WTC11 (cell line): ENCODE data around the gene MAP4K3. TPM values are rescaled to one million over a fixed set of nuclear protein-coding genes. Genes with fewer than 3 reads are reported as not detected.

Experiments used
- ATAC-seq: fragments of 200-7000 bp; cut with Tn5 transposase; 2 replicates; pipeline ENCODE4 v1.10.0; 2021; ENCODE audit warnings: mild to moderate bottlenecking, moderate library complexity
- CTCF ChIA-PET: fragments of 300-600 bp; sonication (Branson Sonifier 250); formaldehyde crosslinking; loops from one replicate; lab custom pipeline; 2021; ENCODE audit warnings: antibody characterized with exemption; lab: Charles Lee
- POLR2A ChIA-PET: fragments of 350-600 bp; sonication (Branson Sonifier 250); formaldehyde crosslinking; loops from one replicate; lab custom pipeline; 2021; ENCODE audit warnings: antibody characterized with exemption; lab: Charles Lee
- DNase-seq: peaks from one replicate; pipeline ENCODE4 v3.0.0; 2021; ENCODE audit warnings: low spot score
- H3K27ac Mint-ChIP-seq: 2 replicates; pipeline ENCODE4 v1.8.0; 2021; ENCODE audit warnings: mixed read lengths
- H3K27me3 Mint-ChIP-seq: 2 replicates; pipeline ENCODE4 v1.8.0; 2021; ENCODE audit warnings: low read depth, mild to moderate bottlenecking, moderate library complexity, mixed read lengths
- H3K36me3 Mint-ChIP-seq: 2 replicates; pipeline ENCODE4 v1.8.0; 2021; ENCODE audit warnings: mixed read lengths
- H3K4me1 Mint-ChIP-seq: 2 replicates; pipeline ENCODE4 v1.8.0; 2022; ENCODE audit warnings: mixed read lengths
- H3K4me3 Mint-ChIP-seq: 2 replicates; pipeline ENCODE4 v1.8.0; 2021; ENCODE audit warnings: mild to moderate bottlenecking, moderate library complexity, mixed read lengths
- H3K9me3 Mint-ChIP-seq: 2 replicates; pipeline ENCODE4 v1.8.0; 2021; ENCODE audit warnings: mixed read lengths
- CREB1 ChIP-seq: sonication (generic); formaldehyde crosslinking; IDR thresholded peaks from 2 replicates; pipeline ENCODE4 v1.8.0; 2023; ENCODE audit warnings: mild to moderate bottlenecking, missing genetic modification reagents
- CREM ChIP-seq: sonication (generic); formaldehyde crosslinking; IDR thresholded peaks from 2 replicates; pipeline ENCODE4 v1.8.1; 2022; ENCODE audit warnings: mild to moderate bottlenecking, missing genetic modification reagents, moderate library complexity
- ESRRA ChIP-seq: sonication (generic); formaldehyde crosslinking; IDR thresholded peaks from 2 replicates; pipeline ENCODE4 v1.8.1; 2022; ENCODE audit warnings: mild to moderate bottlenecking, missing genetic modification reagents, borderline replicate concordance
- GABPB1 ChIP-seq: sonication (generic); formaldehyde crosslinking; IDR thresholded peaks from 2 replicates; pipeline ENCODE4 v1.8.1; 2023; ENCODE audit warnings: mild to moderate bottlenecking, missing genetic modification reagents
- GRHL2 ChIP-seq: fragments of 250-450 bp; sonication (Bioruptor Pico); IDR thresholded peaks from 2 replicates; pipeline ENCODE4 v1.8.0; 2022; ENCODE audit warnings: mild to moderate bottlenecking, moderate library complexity; ENCODE audit not compliant: insufficient replicate concordance, severe bottlenecking
- HMGA2 ChIP-seq: fragments of 250-450 bp; sonication (Bioruptor Pico); IDR thresholded peaks from 2 replicates; pipeline ENCODE4 v1.4.0; 2021; ENCODE audit warnings: mild to moderate bottlenecking, moderate library complexity
- MYBL2 ChIP-seq: sonication (generic); formaldehyde crosslinking; IDR thresholded peaks from 2 replicates; pipeline ENCODE4 v1.8.1; 2023; ENCODE audit warnings: mild to moderate bottlenecking, moderate library complexity, missing genetic modification reagents
- SMAD3 ChIP-seq: sonication (generic); formaldehyde crosslinking; IDR thresholded peaks from 2 replicates; pipeline ENCODE4 v1.8.0; 2022; ENCODE audit warnings: missing genetic modification reagents, mild to moderate bottlenecking, borderline replicate concordance
- SOX15 ChIP-seq: fragments of 250-450 bp; sonication (Bioruptor Pico); IDR thresholded peaks from 2 replicates; pipeline ENCODE4 v1.9.0; 2021; ENCODE audit warnings: mild to moderate bottlenecking
- TCF7 ChIP-seq: sonication (generic); formaldehyde crosslinking; IDR thresholded peaks from 2 replicates; pipeline ENCODE4 v1.8.0; 2022; ENCODE audit warnings: mild to moderate bottlenecking, low read depth, missing genetic modification reagents, moderate library complexity
- TP53 ChIP-seq: sonication (generic); formaldehyde crosslinking; IDR thresholded peaks from 2 replicates; pipeline ENCODE4 v1.8.1; 2023; ENCODE audit warnings: mild to moderate bottlenecking, missing genetic modification reagents
- ZNF138 ChIP-seq: sonication (generic); formaldehyde crosslinking; conservative IDR thresholded peaks from 2 replicates; pipeline ENCODE4 v1.8.1; 2022; ENCODE audit warnings: mild to moderate bottlenecking, moderate library complexity, missing genetic modification reagents
- total RNA-seq: library from RNA; stranded (reverse); gene quantifications from 3 replicates; pipeline ENCODE4 v1.2.3, GENCODE V29; 2021
- TF ChIP-seq, protein P1 (sequence below): sonication (generic); formaldehyde crosslinking; conservative IDR thresholded peaks from 2 replicates; pipeline ENCODE4 v1.8.1; 2022; ENCODE audit warnings: mild to moderate bottlenecking, missing genetic modification reagents
- TF ChIP-seq, protein P2 (sequence below): sonication (generic); formaldehyde crosslinking; IDR thresholded peaks from 2 replicates; pipeline ENCODE4 v1.8.0; 2022; ENCODE audit warnings: mild to moderate bottlenecking, missing genetic modification reagents
- TF ChIP-seq, protein P3 (sequence below): sonication (generic); formaldehyde crosslinking; IDR thresholded peaks from 2 replicates; pipeline ENCODE4 v1.8.1; 2022; ENCODE audit warnings: low read depth, missing genetic modification reagents, borderline replicate concordance
- TF ChIP-seq, protein P4 (sequence below): fragments of 200-600 bp; IDR thresholded peaks from 2 replicates; pipeline ENCODE4 v1.8.0; 2022; ENCODE audit warnings: antibody characterized with exemption
- TF ChIP-seq, protein P5 (sequence below): sonication (generic); formaldehyde crosslinking; IDR thresholded peaks from 2 replicates; pipeline ENCODE4 v1.8.0; 2023; ENCODE audit warnings: missing genetic modification reagents, mild to moderate bottlenecking, borderline replicate concordance
- TF ChIP-seq, protein P6 (sequence below): sonication (generic); formaldehyde crosslinking; IDR thresholded peaks from 2 replicates; pipeline ENCODE4 v1.8.0; 2023; ENCODE audit warnings: missing genetic modification reagents

The MAP4K3 gene
- total RNA-seq, 1 experiment from 2014 or later = 73.2 TPM

DNA sequence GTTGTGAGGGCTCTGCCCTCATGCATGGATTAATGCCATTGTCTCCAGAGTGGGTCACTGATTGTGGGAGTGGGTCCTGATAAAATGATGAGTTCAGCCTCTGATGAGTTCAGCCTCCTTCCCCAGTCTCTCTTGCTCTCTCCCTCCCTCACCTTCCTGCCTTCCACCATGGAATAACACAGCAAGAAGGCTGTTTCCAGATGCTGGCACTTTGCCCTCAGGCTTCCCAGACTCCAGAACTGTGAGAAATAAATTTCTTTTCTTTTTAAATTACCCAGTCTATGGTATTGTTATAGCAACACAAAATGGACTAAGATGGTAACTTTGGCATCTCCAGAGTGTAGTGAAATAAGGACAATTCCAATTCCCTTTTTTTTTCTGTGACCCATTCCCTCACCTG is 47.1 kb upstream of the MAP4K3 start:
- DNase-seq (no peak), ATAC-seq (peak; percentile 45)
- no peaks in the 10 kb centered on the region for H3K27me3 Mint-ChIP-seq
- peak overlapping the region; percentile 77 for H3K27ac Mint-ChIP-seq
- peak overlapping the region; percentile 13; the same call in 1 of the 2 replicates for H3K4me3 Mint-ChIP-seq
- H3K9me3 Mint-ChIP-seq = no peaks in the 10 kb centered on the region
- peaks cover 2% of the 10 kb centered on the region; the same call in 1 of the 2 replicates for H3K36me3 Mint-ChIP-seq
- TF ChIP-seq ESRRA (CRISPR knock-in tag) = no peak
- TF ChIP-seq CREM = no peak
- no peak for TF ChIP-seq GRHL2 (CRISPR knock-in tag)
- TF ChIP-seq, protein P1, sequence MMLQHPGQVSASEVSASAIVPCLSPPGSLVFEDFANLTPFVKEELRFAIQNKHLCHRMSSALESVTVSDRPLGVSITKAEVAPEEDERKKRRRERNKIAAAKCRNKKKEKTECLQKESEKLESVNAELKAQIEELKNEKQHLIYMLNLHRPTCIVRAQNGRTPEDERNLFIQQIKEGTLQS = no peak
- TF ChIP-seq TP53 (CRISPR knock-in tag) = no peak
- TF ChIP-seq SMAD3 = no peak
- peaks cover 74% of the 10 kb centered on the region for H3K4me1 Mint-ChIP-seq
- ChIA-PET CTCF (no interaction called here), POLR2A (no interaction called here)

DNA sequence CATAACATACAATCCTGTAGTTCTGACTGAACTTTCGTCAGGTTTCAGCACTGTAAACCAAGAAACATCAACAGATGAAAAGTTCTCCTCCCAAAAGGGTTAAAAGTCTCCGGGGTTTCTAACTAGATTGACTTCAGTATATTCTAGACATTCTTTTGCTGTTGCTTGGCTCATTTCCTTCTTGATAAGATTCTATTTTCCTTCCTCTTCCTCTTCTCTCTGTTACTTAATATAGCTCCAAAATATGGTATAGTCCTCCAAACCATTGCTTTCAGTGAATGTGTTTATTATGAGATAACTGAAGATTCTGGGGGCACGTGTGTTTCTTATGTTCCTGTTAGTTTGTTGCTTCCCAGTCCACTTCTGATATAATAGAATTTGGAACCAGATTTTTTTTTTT is 46.4 kb upstream of the MAP4K3 start:
- H3K4me1 Mint-ChIP-seq = peaks cover 81% of the 10 kb centered on the region
- no peaks in the 10 kb centered on the region for H3K9me3 Mint-ChIP-seq
- ATAC-seq (no peak), DNase-seq (no peak)
- no peak for TF ChIP-seq GABPB1
- no peak for TF ChIP-seq HMGA2 (CRISPR knock-in tag)
- TF ChIP-seq, protein P2, sequence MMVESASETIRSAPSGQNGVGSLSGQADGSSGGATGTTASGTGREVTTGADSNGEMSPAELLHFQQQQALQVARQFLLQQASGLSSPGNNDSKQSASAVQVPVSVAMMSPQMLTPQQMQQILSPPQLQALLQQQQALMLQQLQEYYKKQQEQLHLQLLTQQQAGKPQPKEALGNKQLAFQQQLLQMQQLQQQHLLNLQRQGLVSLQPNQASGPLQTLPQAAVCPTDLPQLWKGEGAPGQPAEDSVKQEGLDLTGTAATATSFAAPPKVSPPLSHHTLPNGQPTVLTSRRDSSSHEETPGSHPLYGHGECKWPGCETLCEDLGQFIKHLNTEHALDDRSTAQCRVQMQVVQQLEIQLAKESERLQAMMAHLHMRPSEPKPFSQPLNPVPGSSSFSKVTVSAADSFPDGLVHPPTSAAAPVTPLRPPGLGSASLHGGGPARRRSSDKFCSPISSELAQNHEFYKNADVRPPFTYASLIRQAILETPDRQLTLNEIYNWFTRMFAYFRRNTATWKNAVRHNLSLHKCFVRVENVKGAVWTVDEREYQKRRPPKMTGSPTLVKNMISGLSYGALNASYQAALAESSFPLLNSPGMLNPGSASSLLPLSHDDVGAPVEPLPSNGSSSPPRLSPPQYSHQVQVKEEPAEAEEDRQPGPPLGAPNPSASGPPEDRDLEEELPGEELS (CRISPR knock-in tag) = no peak
- no peak for TF ChIP-seq SOX15 (CRISPR knock-in tag)
- TF ChIP-seq, protein P3, sequence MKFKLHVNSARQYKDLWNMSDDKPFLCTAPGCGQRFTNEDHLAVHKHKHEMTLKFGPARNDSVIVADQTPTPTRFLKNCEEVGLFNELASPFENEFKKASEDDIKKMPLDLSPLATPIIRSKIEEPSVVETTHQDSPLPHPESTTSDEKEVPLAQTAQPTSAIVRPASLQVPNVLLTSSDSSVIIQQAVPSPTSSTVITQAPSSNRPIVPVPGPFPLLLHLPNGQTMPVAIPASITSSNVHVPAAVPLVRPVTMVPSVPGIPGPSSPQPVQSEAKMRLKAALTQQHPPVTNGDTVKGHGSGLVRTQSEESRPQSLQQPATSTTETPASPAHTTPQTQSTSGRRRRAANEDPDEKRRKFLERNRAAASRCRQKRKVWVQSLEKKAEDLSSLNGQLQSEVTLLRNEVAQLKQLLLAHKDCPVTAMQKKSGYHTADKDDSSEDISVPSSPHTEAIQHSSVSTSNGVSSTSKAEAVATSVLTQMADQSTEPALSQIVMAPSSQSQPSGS (CRISPR knock-in tag) = no peak
- TF ChIP-seq, protein P4, sequence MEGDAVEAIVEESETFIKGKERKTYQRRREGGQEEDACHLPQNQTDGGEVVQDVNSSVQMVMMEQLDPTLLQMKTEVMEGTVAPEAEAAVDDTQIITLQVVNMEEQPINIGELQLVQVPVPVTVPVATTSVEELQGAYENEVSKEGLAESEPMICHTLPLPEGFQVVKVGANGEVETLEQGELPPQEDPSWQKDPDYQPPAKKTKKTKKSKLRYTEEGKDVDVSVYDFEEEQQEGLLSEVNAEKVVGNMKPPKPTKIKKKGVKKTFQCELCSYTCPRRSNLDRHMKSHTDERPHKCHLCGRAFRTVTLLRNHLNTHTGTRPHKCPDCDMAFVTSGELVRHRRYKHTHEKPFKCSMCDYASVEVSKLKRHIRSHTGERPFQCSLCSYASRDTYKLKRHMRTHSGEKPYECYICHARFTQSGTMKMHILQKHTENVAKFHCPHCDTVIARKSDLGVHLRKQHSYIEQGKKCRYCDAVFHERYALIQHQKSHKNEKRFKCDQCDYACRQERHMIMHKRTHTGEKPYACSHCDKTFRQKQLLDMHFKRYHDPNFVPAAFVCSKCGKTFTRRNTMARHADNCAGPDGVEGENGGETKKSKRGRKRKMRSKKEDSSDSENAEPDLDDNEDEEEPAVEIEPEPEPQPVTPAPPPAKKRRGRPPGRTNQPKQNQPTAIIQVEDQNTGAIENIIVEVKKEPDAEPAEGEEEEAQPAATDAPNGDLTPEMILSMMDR = no peak
- no peak for TF ChIP-seq CREB1
- TF ChIP-seq ZNF138 (CRISPR knock-in tag) = no peak
- TF ChIP-seq TCF7 (CRISPR knock-in tag) = no peak
- TF ChIP-seq MYBL2 (CRISPR knock-in tag) = no peak
- TF ChIP-seq ESRRA (CRISPR knock-in tag) = no peak
- TF ChIP-seq, protein P5, sequence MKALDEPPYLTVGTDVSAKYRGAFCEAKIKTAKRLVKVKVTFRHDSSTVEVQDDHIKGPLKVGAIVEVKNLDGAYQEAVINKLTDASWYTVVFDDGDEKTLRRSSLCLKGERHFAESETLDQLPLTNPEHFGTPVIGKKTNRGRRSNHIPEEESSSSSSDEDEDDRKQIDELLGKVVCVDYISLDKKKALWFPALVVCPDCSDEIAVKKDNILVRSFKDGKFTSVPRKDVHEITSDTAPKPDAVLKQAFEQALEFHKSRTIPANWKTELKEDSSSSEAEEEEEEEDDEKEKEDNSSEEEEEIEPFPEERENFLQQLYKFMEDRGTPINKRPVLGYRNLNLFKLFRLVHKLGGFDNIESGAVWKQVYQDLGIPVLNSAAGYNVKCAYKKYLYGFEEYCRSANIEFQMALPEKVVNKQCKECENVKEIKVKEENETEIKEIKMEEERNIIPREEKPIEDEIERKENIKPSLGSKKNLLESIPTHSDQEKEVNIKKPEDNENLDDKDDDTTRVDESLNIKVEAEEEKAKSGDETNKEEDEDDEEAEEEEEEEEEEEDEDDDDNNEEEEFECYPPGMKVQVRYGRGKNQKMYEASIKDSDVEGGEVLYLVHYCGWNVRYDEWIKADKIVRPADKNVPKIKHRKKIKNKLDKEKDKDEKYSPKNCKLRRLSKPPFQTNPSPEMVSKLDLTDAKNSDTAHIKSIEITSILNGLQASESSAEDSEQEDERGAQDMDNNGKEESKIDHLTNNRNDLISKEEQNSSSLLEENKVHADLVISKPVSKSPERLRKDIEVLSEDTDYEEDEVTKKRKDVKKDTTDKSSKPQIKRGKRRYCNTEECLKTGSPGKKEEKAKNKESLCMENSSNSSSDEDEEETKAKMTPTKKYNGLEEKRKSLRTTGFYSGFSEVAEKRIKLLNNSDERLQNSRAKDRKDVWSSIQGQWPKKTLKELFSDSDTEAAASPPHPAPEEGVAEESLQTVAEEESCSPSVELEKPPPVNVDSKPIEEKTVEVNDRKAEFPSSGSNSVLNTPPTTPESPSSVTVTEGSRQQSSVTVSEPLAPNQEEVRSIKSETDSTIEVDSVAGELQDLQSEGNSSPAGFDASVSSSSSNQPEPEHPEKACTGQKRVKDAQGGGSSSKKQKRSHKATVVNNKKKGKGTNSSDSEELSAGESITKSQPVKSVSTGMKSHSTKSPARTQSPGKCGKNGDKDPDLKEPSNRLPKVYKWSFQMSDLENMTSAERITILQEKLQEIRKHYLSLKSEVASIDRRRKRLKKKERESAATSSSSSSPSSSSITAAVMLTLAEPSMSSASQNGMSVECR (CRISPR knock-in tag) = no peak
- TF ChIP-seq, protein P6, sequence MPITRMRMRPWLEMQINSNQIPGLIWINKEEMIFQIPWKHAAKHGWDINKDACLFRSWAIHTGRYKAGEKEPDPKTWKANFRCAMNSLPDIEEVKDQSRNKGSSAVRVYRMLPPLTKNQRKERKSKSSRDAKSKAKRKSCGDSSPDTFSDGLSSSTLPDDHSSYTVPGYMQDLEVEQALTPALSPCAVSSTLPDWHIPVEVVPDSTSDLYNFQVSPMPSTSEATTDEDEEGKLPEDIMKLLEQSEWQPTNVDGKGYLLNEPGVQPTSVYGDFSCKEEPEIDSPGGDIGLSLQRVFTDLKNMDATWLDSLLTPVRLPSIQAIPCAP (CRISPR knock-in tag) = no peak
- CTCF ChIA-PET = no interaction called here
- no peaks in the 10 kb centered on the region for H3K27me3 Mint-ChIP-seq
- 0 out of 2 replicates have a peak, but pooled peaks cover 2% of the 10 kb centered on the region for H3K36me3 Mint-ChIP-seq
- H3K27ac Mint-ChIP-seq = peak overlapping the region; percentile 77
- POLR2A ChIA-PET = no interaction called here
- no peak overlapping the region for H3K4me3 Mint-ChIP-seq
